GM23248 (cell line): ENCODE measurements around the gene FAM98A. TPM values are rescaled to one million over a fixed set of nuclear protein-coding genes. Genes with fewer than 3 reads are reported as not detected.

ENCODE experiments used
- DNase-seq: peaks from one replicate; pipeline ENCODE4 v3.0.0-alpha.2; 2015
- H2AFZ ChIP-seq: fragments of 200-600 bp; sonication (generic); 2 replicates; pipeline ENCODE4 v1.6.1; 2016; ENCODE audit warnings: antibody characterized with exemption
- H3F3A ChIP-seq: fragments of 200-600 bp; sonication (generic); 2 replicates; pipeline ENCODE4 v1.6.1; 2016; ENCODE audit warnings: mild to moderate bottlenecking, antibody characterized with exemption, mixed run types; ENCODE audit not compliant: insufficient read depth
- H3K27ac ChIP-seq: fragments of 200-600 bp; sonication (generic); 2 replicates; pipeline ENCODE4 v1.5.1; 2016; ENCODE audit warnings: mild to moderate bottlenecking
- H3K27me3 ChIP-seq: fragments of 200-600 bp; sonication (generic); replicated peaks from 2 replicates; pipeline ENCODE4 v1.6.1; 2016; ENCODE audit warnings: mild to moderate bottlenecking; ENCODE audit not compliant: insufficient read depth
- H3K36me3 ChIP-seq: fragments of 200-600 bp; sonication (generic); 2 replicates; pipeline ENCODE4 v1.6.1; 2016; ENCODE audit warnings: low read depth, mild to moderate bottlenecking
- H3K4me1 ChIP-seq: fragments of 200-600 bp; sonication (generic); 2 replicates; pipeline ENCODE4 v1.6.1; 2016; ENCODE audit warnings: mild to moderate bottlenecking; ENCODE audit not compliant: insufficient read depth
- H3K4me2 ChIP-seq: fragments of 200-600 bp; sonication (generic); one replicate; pipeline ENCODE4 v1.6.1; 2016; ENCODE audit warnings: mild to moderate bottlenecking; ENCODE audit not compliant: unreplicated experiment
- H3K4me3 ChIP-seq: fragments of 200-600 bp; sonication (generic); 2 replicates; pipeline ENCODE4 v1.5.1; 2016; ENCODE audit warnings: mild to moderate bottlenecking
- H3K79me2 ChIP-seq: fragments of 200-600 bp; sonication (generic); 2 replicates; pipeline ENCODE4 v1.6.1; 2016; ENCODE audit warnings: mild to moderate bottlenecking; ENCODE audit not compliant: insufficient read depth
- H3K9ac ChIP-seq: fragments of 200-600 bp; sonication (generic); 2 replicates; pipeline ENCODE4 v1.6.1; 2016; ENCODE audit warnings: mild to moderate bottlenecking
- H3K9me2 ChIP-seq: fragments of 200-600 bp; sonication (generic); 2 replicates; pipeline ENCODE4 v1.6.1; 2016; ENCODE audit warnings: mixed run types, mild to moderate bottlenecking, moderate library complexity; ENCODE audit not compliant: insufficient read depth
- H3K9me3 ChIP-seq: fragments of 200-600 bp; sonication (generic); one replicate; pipeline ENCODE4 v1.6.1; 2017; ENCODE audit warnings: low read depth
- H4K20me1 ChIP-seq: fragments of 200-600 bp; sonication (generic); 2 replicates; pipeline ENCODE4 v1.6.0; 2016; ENCODE audit not compliant: insufficient read depth
- EZH2 ChIP-seq: fragments of 200-600 bp; sonication (generic); IDR thresholded peaks from 2 replicates; pipeline ENCODE4 v1.6.1; 2018; ENCODE audit warnings: antibody characterized with exemption, mild to moderate bottlenecking; ENCODE audit not compliant: insufficient read depth, poor library complexity, severe bottlenecking
- EZH2phosphoT487 ChIP-seq: fragments of 200-600 bp; sonication (generic); IDR thresholded peaks from 2 replicates; pipeline ENCODE4 v1.6.1; 2018; ENCODE audit warnings: antibody characterized with exemption, moderate library complexity, mild to moderate bottlenecking, low read depth; ENCODE audit not compliant: insufficient read depth
- WGBS, 2 experiments: methylation state at CpG; one replicate each; pipeline ENCODE4 v1.1.6; 2015 to 2017; ENCODE audit warnings: low lambda C conversion rate in 2 of 2, low coverage in 1 of 2; ENCODE audit errors: missing lambda C conversion rate in 2 of 2; 5-methylcytosine and 5-hydroxymethylcytosine counted together
- in situ Hi-C: fragments of 300-500 bp; cut with MboI; formaldehyde crosslinking; loops from 2 replicates; pipeline ENCODE4 v1.15.0; 2020
- polyA plus RNA-seq: library from polyadenylated mRNA; unstranded; fragments of >200 nt; fragmentation: Nextera tagmentation; extraction: Ambion mirVana; gene quantifications from 2 replicates; pipeline ENCODE4 v1.2.1, GENCODE V29; 2016
- total RNA-seq: library from RNA; depleted of rRNA; stranded (reverse); fragments of >200 nt; shearing (Covaris generic); gene quantifications from 2 replicates; pipeline ENCODE4 v1.2.3, GENCODE V29; 2014

Gene FAM98A
- total and polyA plus RNA-seq, 2 experiments from 2014 or later = 29.2 to 87.1 TPM

DNA sequence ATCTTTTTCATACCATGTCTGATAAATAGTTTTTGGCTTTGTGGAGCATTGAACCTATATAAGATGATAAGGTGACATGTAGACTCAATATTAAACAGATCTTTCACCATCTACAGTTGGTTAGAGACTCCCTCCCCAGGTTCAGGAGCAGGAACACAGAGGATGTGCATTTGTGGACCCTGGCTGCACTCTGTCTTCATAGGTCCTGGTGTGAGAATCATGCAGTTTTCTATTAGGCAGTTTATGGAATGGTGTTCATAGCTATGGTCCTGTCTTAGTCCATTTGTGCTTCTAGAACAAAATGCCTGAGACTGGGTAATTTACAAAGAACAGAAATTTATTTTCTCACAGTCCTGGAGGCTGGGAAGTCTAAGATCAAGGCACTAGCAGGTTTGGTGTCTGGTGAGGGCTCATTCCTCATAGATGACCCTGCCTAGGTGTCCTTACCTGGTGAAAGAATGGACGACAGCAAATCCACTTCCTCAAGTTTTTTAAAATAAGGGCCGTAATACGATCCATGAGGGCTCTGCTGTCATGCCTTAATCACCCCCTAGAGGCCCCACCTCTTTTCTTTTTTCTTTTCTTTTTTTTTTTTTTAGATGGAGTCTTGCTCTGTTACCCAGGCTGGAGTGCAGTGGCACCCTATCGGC, 35.3 kb upstream of the FAM98A start:
- no peak for TF ChIP-seq EZH2
- TF ChIP-seq EZH2phosphoT487 = no peak
- no peaks in the 10 kb centered on the region for H3K9me2 ChIP-seq
- in situ Hi-C loops = no loop called here

DNA sequence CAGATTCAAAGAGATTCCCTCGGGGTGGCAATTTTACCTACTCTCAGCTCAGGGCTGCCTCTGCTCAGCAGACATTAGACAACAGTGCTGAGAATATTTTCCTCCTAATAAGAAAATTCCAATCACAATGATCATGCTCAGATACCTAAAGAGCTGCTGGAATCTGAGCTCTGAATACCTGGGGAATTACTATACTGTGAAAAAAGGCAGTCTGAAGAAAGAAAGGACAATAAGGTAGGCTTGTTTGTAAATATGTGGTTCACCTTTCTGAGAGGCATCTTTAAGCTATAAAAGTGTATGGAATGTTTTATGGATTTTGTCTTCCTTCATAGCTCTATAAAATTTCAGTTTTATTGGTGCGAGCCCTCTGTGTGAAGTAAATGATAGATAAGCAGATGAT, 34.2 kb upstream of the FAM98A start:
- Histone ChIP-seq H3K9me2 (no peaks in the 10 kb centered on the region), H3K4me2 (no peak overlapping the region)

More for the DNA sequence above, 35.3 kb upstream of the FAM98A start:
- Histone ChIP-seq H2AFZ (no peak overlapping the region), H3K36me3 (no peaks in the 10 kb centered on the region), H3K27ac (no peak overlapping the region), H3K9me3 (no peaks in the 10 kb centered on the region), H3K4me1 (no peaks in the 10 kb centered on the region), H3K79me2 (no peaks in the 10 kb centered on the region), H3F3A (no peaks in the 10 kb centered on the region), H3K4me2 (no peak overlapping the region), H3K4me3 (no peak overlapping the region), H4K20me1 (no peaks in the 10 kb centered on the region), H3K9ac (no peak overlapping the region), H3K27me3 (no peaks in the 10 kb centered on the region; the same call in 1 of the 2 replicates)
- WGBS, 2 experiments = 53 to 71% methylated on average over 4 of the region's 4 CpGs
- DNase-seq = no peak

DNA sequence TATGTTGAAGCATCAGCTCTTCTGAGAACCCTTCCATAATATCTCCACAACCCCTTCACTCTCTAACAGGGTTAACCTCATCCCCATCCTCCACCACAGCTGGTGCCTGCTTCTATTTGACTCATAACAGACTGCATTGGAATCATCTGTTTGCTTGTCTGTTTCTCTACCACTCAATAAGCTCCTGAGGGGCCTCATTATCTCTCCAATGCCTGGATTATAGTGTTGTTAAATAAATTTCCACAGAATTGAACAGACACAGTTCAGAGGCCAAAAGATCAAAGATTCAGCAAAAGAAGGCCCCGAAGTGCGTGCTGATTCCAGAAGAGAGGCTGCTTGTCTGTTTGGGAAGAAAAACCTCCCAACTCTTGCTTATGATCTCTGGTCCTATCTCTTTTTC, 33.7 kb upstream of the FAM98A start:
- Histone ChIP-seq H3K9me3 (no peaks in the 10 kb centered on the region), H3F3A (no peaks in the 10 kb centered on the region), H2AFZ (no peak overlapping the region), H3K9ac (no peak overlapping the region), H3K4me2 (no peak overlapping the region), H3K36me3 (no peaks in the 10 kb centered on the region), H3K4me3 (no peak overlapping the region), H4K20me1 (no peaks in the 10 kb centered on the region), H3K9me2 (no peaks in the 10 kb centered on the region), H3K27me3 (no peaks in the 10 kb centered on the region; the same call in 1 of the 2 replicates), H3K4me1 (no peaks in the 10 kb centered on the region), H3K27ac (no peak overlapping the region), H3K79me2 (no peaks in the 10 kb centered on the region)
- DNase-seq = no peak
- WGBS, 2 experiments = 51 to 57% methylated on average over 2 of the region's 2 CpGs
- TF ChIP-seq EZH2 (no peak), EZH2phosphoT487 (no peak)
- in situ Hi-C loops = no loop called here

More for the DNA sequence above, 34.2 kb upstream of the FAM98A start:
- Histone ChIP-seq H3K9me3 (no peaks in the 10 kb centered on the region), H3K36me3 (no peaks in the 10 kb centered on the region), H3K4me3 (no peak overlapping the region), H3K27ac (no peak overlapping the region), H3K27me3 (no peaks in the 10 kb centered on the region; the same call in 1 of the 2 replicates), H3K4me1 (no peaks in the 10 kb centered on the region), H3K79me2 (no peaks in the 10 kb centered on the region), H2AFZ (no peak overlapping the region), H3K9ac (no peak overlapping the region), H3F3A (no peaks in the 10 kb centered on the region), H4K20me1 (no peaks in the 10 kb centered on the region)
- 41 to 51% methylated on average over 2 of the region's 2 CpGs for WGBS, 2 experiments
- no peak for DNase-seq
- in situ Hi-C loops = no loop called here
- no peak for TF ChIP-seq EZH2phosphoT487
- no peak for TF ChIP-seq EZH2

DNA sequence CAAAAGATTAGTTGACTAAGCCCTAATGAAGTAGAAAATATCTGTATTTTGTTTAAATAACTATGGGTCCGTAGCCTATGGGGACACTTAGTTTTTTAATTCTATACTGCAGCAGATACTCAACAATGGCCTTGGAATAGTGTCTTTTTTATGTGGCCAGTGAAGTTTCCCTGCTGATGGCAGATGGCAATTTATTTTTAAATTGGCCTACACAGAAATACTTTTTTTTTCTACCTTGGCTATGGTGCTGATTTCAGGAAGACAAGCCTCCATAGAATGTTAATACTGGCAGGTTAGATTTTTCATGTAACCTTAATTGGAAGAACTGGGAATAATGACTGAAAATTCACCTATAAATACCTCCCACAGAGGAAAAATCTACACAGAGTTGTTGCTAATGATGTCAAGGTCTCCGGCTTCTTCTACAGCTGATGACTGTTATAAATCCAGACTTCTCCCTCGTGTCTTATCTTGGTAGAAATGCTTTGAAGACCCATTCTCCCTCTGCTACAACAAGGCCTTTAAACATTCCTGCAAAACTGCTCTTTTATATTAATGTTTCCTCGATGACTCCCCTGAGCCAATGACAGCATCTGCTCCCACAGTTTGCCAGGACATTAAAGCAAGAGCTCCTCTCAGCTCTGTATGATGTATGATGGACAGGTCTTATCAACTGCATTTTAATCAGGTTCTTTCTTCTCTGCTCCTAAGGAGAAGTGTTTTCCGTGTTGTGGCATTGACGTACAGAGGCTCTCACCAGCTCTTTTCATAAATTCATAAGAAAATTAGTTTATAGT, 29.1 kb upstream of the FAM98A start:
- Histone ChIP-seq H3K4me1 (no peaks in the 10 kb centered on the region), H3K9me3 (no peaks in the 10 kb centered on the region)
- no peak for DNase-seq

More for the DNA sequence above, 29.1 kb upstream of the FAM98A start:
- Histone ChIP-seq H3K4me3 (no peak overlapping the region), H3K9ac (no peak overlapping the region), H3K27ac (no peak overlapping the region), H2AFZ (no peak overlapping the region), H3K27me3 (no peaks in the 10 kb centered on the region; the same call in 1 of the 2 replicates), H4K20me1 (no peaks in the 10 kb centered on the region), H3F3A (no peaks in the 10 kb centered on the region), H3K79me2 (no peaks in the 10 kb centered on the region), H3K9me2 (no peaks in the 10 kb centered on the region), H3K36me3 (no peaks in the 10 kb centered on the region), H3K4me2 (no peak overlapping the region)
- in situ Hi-C loops = no loop called here
- WGBS, 2 experiments = 46 to 48% methylated on average over 6 of the region's 6 CpGs
- TF ChIP-seq EZH2phosphoT487 (no peak), EZH2 (no peak)
